ENCODE results near the gene GYS2. TPM values are rescaled to one million over a fixed set of nuclear protein-coding genes. Genes with fewer than 3 reads are reported as not detected.

The GYS2 gene
- total RNA-seq, 4 donors from 2014 or later, result 0.22 to 0.39 TPM; not detected in 2

- no peak overlapping the region for H3K27ac ChIP-seq
- peaks cover 0 to 5% (median 0%) of the 10 kb centered on the region in 4 donors for H3K4me1 ChIP-seq
- H3K36me3 ChIP-seq, result no peaks in the 10 kb centered on the region
- no peaks in the 10 kb centered on the region for H3K27me3 ChIP-seq
- H3K9me3 ChIP-seq, result no peaks in the 10 kb centered on the region
- H3K4me3 ChIP-seq, result no peak overlapping the region
- no peak for DNase-seq (ENCODE audit: low spot score in 2 of 2)
- TF ChIP-seq POLR2A (IDR thresholded peaks at IDR 0.05), result no peak
- TF ChIP-seq CTCF (IDR thresholded peaks at IDR 0.05), result no peak
- TF ChIP-seq EP300 (IDR thresholded peaks at IDR 0.05), result no peak
- 5 to 13% methylated on average over 1 of the region's 1 CpG for WGBS, 2 donors
Observed at GRCh38 chr12:21546716-21547115, 57.9 kb downstream of the GYS2 start.

GRCh38 chr12:21545557-21545956, 59.1 kb downstream of the GYS2 start:
- 86 to 92% methylated on average over 2 of the region's 2 CpGs for WGBS, 2 donors
- TF ChIP-seq CTCF (IDR thresholded peaks at IDR 0.05) (no peak), EP300 (IDR thresholded peaks at IDR 0.05) (no peak), POLR2A (IDR thresholded peaks at IDR 0.05) (no peak)

GRCh38 chr12:21543151-21543550, 61.5 kb downstream of the GYS2 start:
- no peak overlapping the region for H3K4me3 ChIP-seq
- TF ChIP-seq CTCF (IDR thresholded peaks at IDR 0.05) (no peak), EP300 (IDR thresholded peaks at IDR 0.05) (no peak), POLR2A (IDR thresholded peaks at IDR 0.05) (no peak)
- no peaks in the 10 kb centered on the region for H3K27me3 ChIP-seq
- DNase-seq (ENCODE audit: low spot score in 2 of 2), result no peak
- H3K36me3 ChIP-seq, result no peaks in the 10 kb centered on the region
- H3K9me3 ChIP-seq, result no peaks in the 10 kb centered on the region
- H3K4me1 ChIP-seq, result no peaks in the 10 kb centered on the region
- H3K27ac ChIP-seq, result no peak overlapping the region

More at GRCh38 chr12:21545557-21545956, 59.1 kb downstream of the GYS2 start:
- no peaks in the 10 kb centered on the region for H3K4me1 ChIP-seq
- H3K36me3 ChIP-seq, result no peaks in the 10 kb centered on the region
- H3K4me3 ChIP-seq, result no peak overlapping the region
- DNase-seq (ENCODE audit: low spot score in 2 of 2), result no peak
- no peaks in the 10 kb centered on the region for H3K9me3 ChIP-seq
- H3K27ac ChIP-seq, result no peak overlapping the region
- no peaks in the 10 kb centered on the region for H3K27me3 ChIP-seq

GRCh38 chr12:21542403-21542802, 62.2 kb downstream of the GYS2 start:
- Histone ChIP-seq H3K4me1 (no peaks in the 10 kb centered on the region), H3K27me3 (no peaks in the 10 kb centered on the region), H3K9me3 (no peaks in the 10 kb centered on the region), H3K27ac (no peak overlapping the region), H3K4me3 (no peak overlapping the region), H3K36me3 (no peaks in the 10 kb centered on the region)
- TF ChIP-seq CTCF (IDR thresholded peaks at IDR 0.05) (no peak), EP300 (IDR thresholded peaks at IDR 0.05) (no peak), POLR2A (IDR thresholded peaks at IDR 0.05) (no peak)
- no peak for DNase-seq (ENCODE audit: low spot score in 2 of 2)
- WGBS, 2 donors, result 56 to 81% methylated on average over 5 of the region's 5 CpGs

- no peak for DNase-seq (ENCODE audit: low spot score in 2 of 2)
- Histone ChIP-seq H3K4me1 (no peaks in the 10 kb centered on the region), H3K27me3 (no peaks in the 10 kb centered on the region), H3K36me3 (no peaks in the 10 kb centered on the region), H3K9me3 (no peaks in the 10 kb centered on the region), H3K4me3 (no peak overlapping the region), H3K27ac (no peak overlapping the region)
- 88 to 90% methylated on average over 6 of the region's 6 CpGs for WGBS, 2 donors
- TF ChIP-seq EP300 (IDR thresholded peaks at IDR 0.05) (no peak), POLR2A (IDR thresholded peaks at IDR 0.05) (no peak), CTCF (IDR thresholded peaks at IDR 0.05) (no peak)
Observed at GRCh38 chr12:21541773-21542172, 62.9 kb downstream of the GYS2 start.

Data from tibial nerve (tissue), 4 donors.